ENCODE results near the gene SLC9B2.

Gene SLC9B2

GRCh38 chr4:103075894-103076746 lies 441 bp downstream of the SLC9B2 start:
- peak; percentile 52 for DNase-seq (ENCODE audit: low read depth in 2 of 2)

GRCh38 chr4:103075435-103075893 lies 1.1 kb downstream of the SLC9B2 start:
- DNase-seq (ENCODE audit: low read depth in 2 of 2), result no peak

GRCh38 chr4:103074744-103075434 lies 1.7 kb downstream of the SLC9B2 start:
- no peak for DNase-seq (ENCODE audit: low read depth in 2 of 2)

GRCh38 chr4:103073792-103074438 lies 2.6 kb downstream of the SLC9B2 start:
- no peak for DNase-seq (ENCODE audit: low read depth in 2 of 2)

GRCh38 chr4:103067841-103068547 lies 8.6 kb downstream of the SLC9B2 start:
- no peak for DNase-seq (ENCODE audit: low read depth in 2 of 2)

GRCh38 chr4:103060453-103061148 lies 16.0 kb downstream of the SLC9B2 start:
- DNase-seq (ENCODE audit: low read depth in 2 of 2), result no peak

GRCh38 chr4:103054030-103054429 lies 22.5 kb downstream of the SLC9B2 start:
- DNase-seq (ENCODE audit: low read depth in 2 of 2), result no peak

- DNase-seq (ENCODE audit: low read depth in 2 of 2), result no peak
Measured at GRCh38 chr4:103052779-103053178, 23.8 kb downstream of the SLC9B2 start.

GRCh38 chr4:103052145-103052544 lies 24.4 kb downstream of the SLC9B2 start:
- DNase-seq (ENCODE audit: low read depth in 2 of 2), result no peak

GRCh38 chr4:103050736-103051436 lies 25.7 kb downstream of the SLC9B2 start:
- no peak for DNase-seq (ENCODE audit: low read depth in 2 of 2)

- DNase-seq (ENCODE audit: low read depth in 2 of 2), result peak in 1 of 2 donors; percentile 8
Measured at GRCh38 chr4:103046416-103047290, 29.9 kb downstream of the SLC9B2 start.

- no peak for DNase-seq (ENCODE audit: low read depth in 2 of 2)
Measured at GRCh38 chr4:103044183-103044582, 32.4 kb downstream of the SLC9B2 start.

- no peak for DNase-seq (ENCODE audit: low read depth in 2 of 2)
Measured at GRCh38 chr4:103036169-103036568, 40.4 kb downstream of the SLC9B2 start.

- no peak for DNase-seq (ENCODE audit: low read depth in 2 of 2)
Measured at GRCh38 chr4:103032574-103032973, 44.0 kb downstream of the SLC9B2 start.

- DNase-seq (ENCODE audit: low read depth in 2 of 2), result no peak
Measured at GRCh38 chr4:103030791-103031190, 45.8 kb downstream of the SLC9B2 start.

GRCh38 chr4:103029300-103029699 lies 47.3 kb downstream of the SLC9B2 start:
- no peak for DNase-seq (ENCODE audit: low read depth in 2 of 2)

GRCh38 chr4:103026868-103027267 lies 49.7 kb downstream of the SLC9B2 start:
- no peak for DNase-seq (ENCODE audit: low read depth in 2 of 2)

- DNase-seq (ENCODE audit: low read depth in 2 of 2), result no peak
Measured at GRCh38 chr4:103024996-103025395, 51.6 kb downstream of the SLC9B2 start.

- DNase-seq (ENCODE audit: low read depth in 2 of 2), result no peak
Measured at GRCh38 chr4:103021120-103021519, 55.4 kb downstream of the SLC9B2 start.
